ENCODE results near the gene JAZF1.

JAZF1 gene

GRCh38 chr7:28015169-28015568, 165.4 kb downstream of the JAZF1 start:
- TF ChIP-seq FOXP2 (optimal IDR thresholded peaks at IDR 0.05; ENCODE audit: borderline replicate concordance, extremely low read depth, extremely low read length, insufficient read depth), result no peak
- no peak for TF ChIP-seq POLR2AphosphoS5 (IDR thresholded peaks at IDR 0.05; ENCODE audit: low read depth, low read length)
- TF ChIP-seq SIN3A (IDR thresholded peaks at IDR 0.05; ENCODE audit: borderline replicate concordance, insufficient read depth, low read length), result no peak
- no peak for TF ChIP-seq REST (IDR thresholded peaks at IDR 0.05; ENCODE audit: insufficient read depth in 1 of 2, low read depth in 2 of 2, low read length in 2 of 2)
- TF ChIP-seq TAF1 (IDR thresholded peaks at IDR 0.05; ENCODE audit: borderline replicate concordance, insufficient read depth, low read length), result no peak

- TF ChIP-seq REST (IDR thresholded peaks at IDR 0.05; ENCODE audit: insufficient read depth in 1 of 2, low read depth in 2 of 2, low read length in 2 of 2) (no peak), FOXP2 (optimal IDR thresholded peaks at IDR 0.05; ENCODE audit: borderline replicate concordance, extremely low read depth, extremely low read length, insufficient read depth) (no peak), POLR2AphosphoS5 (IDR thresholded peaks at IDR 0.05; ENCODE audit: low read depth, low read length) (no peak), SIN3A (IDR thresholded peaks at IDR 0.05; ENCODE audit: borderline replicate concordance, insufficient read depth, low read length) (no peak), TAF1 (IDR thresholded peaks at IDR 0.05; ENCODE audit: borderline replicate concordance, insufficient read depth, low read length) (no peak)
Observed at GRCh38 chr7:28013441-28013840, 167.2 kb downstream of the JAZF1 start.

GRCh38 chr7:28013019-28013418, 167.6 kb downstream of the JAZF1 start:
- TF ChIP-seq TAF1 (IDR thresholded peaks at IDR 0.05; ENCODE audit: borderline replicate concordance, insufficient read depth, low read length) (no peak), FOXP2 (optimal IDR thresholded peaks at IDR 0.05; ENCODE audit: borderline replicate concordance, extremely low read depth, extremely low read length, insufficient read depth) (no peak), POLR2AphosphoS5 (IDR thresholded peaks at IDR 0.05; ENCODE audit: low read depth, low read length) (no peak), REST (IDR thresholded peaks at IDR 0.05; ENCODE audit: insufficient read depth in 1 of 2, low read depth in 2 of 2, low read length in 2 of 2) (no peak), SIN3A (IDR thresholded peaks at IDR 0.05; ENCODE audit: borderline replicate concordance, insufficient read depth, low read length) (no peak)

- TF ChIP-seq REST (IDR thresholded peaks at IDR 0.05; ENCODE audit: insufficient read depth in 1 of 2, low read depth in 2 of 2, low read length in 2 of 2), result no peak
- TF ChIP-seq FOXP2 (optimal IDR thresholded peaks at IDR 0.05; ENCODE audit: borderline replicate concordance, extremely low read depth, extremely low read length, insufficient read depth), result no peak
- TF ChIP-seq TAF1 (IDR thresholded peaks at IDR 0.05; ENCODE audit: borderline replicate concordance, insufficient read depth, low read length), result no peak
Observed at GRCh38 chr7:28008911-28009310, 171.7 kb downstream of the JAZF1 start.

- TF ChIP-seq SIN3A (IDR thresholded peaks at IDR 0.05; ENCODE audit: borderline replicate concordance, insufficient read depth, low read length) (no peak), FOXP2 (optimal IDR thresholded peaks at IDR 0.05; ENCODE audit: borderline replicate concordance, extremely low read depth, extremely low read length, insufficient read depth) (no peak), POLR2AphosphoS5 (IDR thresholded peaks at IDR 0.05; ENCODE audit: low read depth, low read length) (no peak), REST (IDR thresholded peaks at IDR 0.05; ENCODE audit: insufficient read depth in 1 of 2, low read depth in 2 of 2, low read length in 2 of 2) (no peak), TAF1 (IDR thresholded peaks at IDR 0.05; ENCODE audit: borderline replicate concordance, insufficient read depth, low read length) (no peak)
Observed at GRCh38 chr7:28008171-28008570, 172.4 kb downstream of the JAZF1 start.
